NT2/D1 (cell line): ENCODE data around the gene SLC2A10.

Experiments used
- YY1 ChIP-seq: IDR thresholded peaks from 2 replicates; pipeline ENCODE4 v1.6.1; 2011; ENCODE audit not compliant: insufficient read length, insufficient read depth
- ZNF274 ChIP-seq: IDR thresholded peaks from 2 replicates; pipeline ENCODE4 v1.6.1; 2011; ENCODE audit warnings: mild to moderate bottlenecking, low read depth, low read length

DNA sequence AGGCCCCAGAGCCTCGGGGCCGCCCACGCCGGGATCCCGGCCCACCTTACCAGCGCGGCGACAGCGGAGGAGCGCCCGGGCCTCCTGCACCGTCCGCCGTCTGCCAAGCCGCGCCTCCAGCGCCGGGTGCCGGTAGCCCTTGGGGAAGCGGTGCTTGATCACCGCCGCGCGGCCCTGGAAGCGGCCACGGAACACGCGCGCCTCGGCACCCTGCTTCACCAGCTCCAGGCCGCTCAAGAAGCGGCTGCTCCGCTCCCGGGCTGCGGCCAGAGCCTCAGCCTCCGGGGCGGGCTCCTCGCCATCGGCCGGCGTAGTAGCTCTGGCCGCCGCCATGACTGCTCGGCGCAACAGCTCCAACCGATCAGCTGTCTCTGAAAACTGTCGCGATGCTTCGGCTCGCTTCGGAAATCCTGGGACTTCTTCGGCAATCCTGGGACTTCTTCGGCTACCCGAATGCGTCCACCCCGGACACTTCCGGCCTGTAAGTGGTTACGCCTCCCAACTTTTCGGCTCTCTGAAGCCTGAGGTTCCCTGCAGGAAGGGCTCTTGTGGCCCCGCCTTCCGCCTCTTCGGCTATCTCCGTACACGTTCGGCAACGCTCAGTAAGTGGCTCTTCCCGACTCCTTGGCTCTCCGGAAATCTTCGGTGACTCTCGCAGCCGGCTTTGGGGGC is 20.2 kb upstream of the SLC2A10 start, which contains the start of gene TP53RK:
- TF ChIP-seq ZNF274 (no peak), YY1 (peak; percentile 78)
